ENCODE measurements around the gene TSPAN5.

The TSPAN5 gene

DNA sequence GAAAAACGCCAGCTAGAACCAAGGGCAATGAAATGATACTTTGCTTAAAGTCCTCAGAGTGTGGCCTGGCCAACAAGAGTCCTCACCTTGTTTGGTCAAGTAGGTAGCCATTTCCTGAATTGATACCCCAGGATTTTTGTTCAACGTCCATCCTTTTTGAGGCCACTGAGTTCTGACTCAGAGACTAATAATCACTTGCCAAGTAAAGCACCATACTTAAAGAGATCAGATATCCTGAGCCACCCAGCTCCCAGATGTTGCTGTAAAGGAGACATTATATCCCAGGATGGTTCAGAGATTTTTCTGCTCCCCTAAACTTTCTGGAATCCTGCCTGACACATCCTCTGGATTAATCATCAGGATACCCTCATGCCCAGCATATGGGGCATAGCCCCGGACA, 206.3 kb downstream of the TSPAN5 start:
- no peak overlapping the region for H3K27ac ChIP-seq

DNA sequence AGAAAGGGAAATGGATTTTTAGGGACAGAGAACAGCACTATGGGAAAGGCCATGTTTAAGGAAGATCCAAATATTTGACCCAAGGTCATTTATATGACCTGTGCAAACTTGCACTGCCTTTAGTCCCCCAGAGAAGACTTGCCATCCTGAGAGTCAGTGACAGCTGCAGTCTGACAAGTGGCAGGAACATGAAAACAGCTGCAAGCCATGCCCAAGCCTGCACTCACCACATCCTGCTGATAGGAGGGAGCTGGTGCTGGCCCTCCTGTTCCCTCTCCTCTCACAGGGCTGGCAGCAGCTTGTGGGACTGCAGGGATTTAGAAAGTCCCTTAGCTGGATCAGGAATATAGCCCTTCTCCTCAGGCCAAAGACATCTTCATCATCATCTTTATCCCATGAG, 209.5 kb downstream of the TSPAN5 start:
- H3K27ac ChIP-seq, result no peak overlapping the region
- TF ChIP-seq, protein P1, sequence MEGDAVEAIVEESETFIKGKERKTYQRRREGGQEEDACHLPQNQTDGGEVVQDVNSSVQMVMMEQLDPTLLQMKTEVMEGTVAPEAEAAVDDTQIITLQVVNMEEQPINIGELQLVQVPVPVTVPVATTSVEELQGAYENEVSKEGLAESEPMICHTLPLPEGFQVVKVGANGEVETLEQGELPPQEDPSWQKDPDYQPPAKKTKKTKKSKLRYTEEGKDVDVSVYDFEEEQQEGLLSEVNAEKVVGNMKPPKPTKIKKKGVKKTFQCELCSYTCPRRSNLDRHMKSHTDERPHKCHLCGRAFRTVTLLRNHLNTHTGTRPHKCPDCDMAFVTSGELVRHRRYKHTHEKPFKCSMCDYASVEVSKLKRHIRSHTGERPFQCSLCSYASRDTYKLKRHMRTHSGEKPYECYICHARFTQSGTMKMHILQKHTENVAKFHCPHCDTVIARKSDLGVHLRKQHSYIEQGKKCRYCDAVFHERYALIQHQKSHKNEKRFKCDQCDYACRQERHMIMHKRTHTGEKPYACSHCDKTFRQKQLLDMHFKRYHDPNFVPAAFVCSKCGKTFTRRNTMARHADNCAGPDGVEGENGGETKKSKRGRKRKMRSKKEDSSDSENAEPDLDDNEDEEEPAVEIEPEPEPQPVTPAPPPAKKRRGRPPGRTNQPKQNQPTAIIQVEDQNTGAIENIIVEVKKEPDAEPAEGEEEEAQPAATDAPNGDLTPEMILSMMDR (conservative IDR thresholded peaks at IDR 0.05), result no peak
- TF ChIP-seq ZFX (IDR thresholded peaks at IDR 0.05), result no peak

More for the DNA sequence above, 206.3 kb downstream of the TSPAN5 start:
- TF ChIP-seq, protein P1 (conservative IDR thresholded peaks at IDR 0.05), result no peak
- TF ChIP-seq ZFX (IDR thresholded peaks at IDR 0.05), result no peak

DNA sequence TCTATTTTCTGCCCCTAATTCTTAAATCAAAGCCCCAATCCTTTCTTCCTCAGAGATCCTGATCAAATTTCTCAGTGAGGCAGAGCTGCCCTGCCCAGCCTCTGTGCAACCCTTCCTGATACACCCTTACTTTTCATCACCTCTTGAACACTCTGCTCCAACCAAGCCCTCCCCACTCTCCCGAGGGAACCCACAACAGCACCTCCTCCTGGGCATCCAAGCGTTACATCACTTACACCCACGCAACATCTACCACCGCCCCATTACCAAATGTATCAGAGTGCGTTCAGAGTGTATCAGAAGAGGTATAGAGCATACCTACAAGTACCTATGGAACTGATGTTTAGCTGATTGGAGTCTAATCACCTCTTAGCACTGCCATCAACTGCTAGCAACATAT, 210.8 kb downstream of the TSPAN5 start:
- no peak overlapping the region for H3K27ac ChIP-seq
- no peak for TF ChIP-seq ZFX (IDR thresholded peaks at IDR 0.05)
- TF ChIP-seq, protein P1 (conservative IDR thresholded peaks at IDR 0.05), result no peak

DNA sequence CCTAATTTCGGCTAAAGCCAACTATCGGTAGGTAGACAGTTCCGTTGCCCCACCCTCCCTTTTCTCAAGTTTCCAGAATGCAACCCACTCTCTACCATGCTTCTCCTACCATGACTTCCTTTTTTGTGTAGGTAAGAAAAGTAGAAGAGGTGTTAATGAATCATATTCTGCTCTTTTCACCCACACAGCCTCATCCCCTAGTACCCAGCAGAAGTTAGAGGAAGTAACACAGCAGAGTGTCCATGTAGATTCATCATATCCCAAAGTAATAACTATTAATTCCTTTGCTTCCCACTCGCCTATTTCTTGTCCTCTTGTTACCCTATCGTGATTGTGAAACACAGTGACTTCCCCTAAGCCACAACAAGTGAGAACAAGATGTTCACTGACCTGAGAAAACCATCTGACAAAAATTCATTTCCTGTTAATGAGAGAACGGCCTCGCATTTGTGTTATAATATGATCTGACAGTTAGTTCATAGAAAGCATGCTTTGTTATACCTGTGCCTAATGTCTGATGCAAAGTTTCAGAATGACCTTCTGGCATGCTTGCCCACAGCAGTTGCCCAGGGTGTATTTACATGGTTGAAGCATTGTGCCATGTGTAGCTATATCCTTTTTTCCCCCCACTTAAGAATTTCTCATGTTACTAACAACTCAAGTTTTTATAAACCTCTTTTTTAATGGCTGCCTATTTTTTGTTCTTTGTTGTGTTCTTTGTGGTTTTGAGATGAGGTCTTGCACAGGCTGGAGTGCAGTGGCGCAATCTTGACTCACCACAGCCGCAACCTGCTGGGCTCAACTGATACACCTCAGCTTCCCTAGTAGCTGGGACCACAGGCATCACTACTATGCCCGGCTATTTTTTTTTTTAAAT, 211.7 kb downstream of the TSPAN5 start:
- no peak overlapping the region for H3K27ac ChIP-seq
- TF ChIP-seq ZFX (IDR thresholded peaks at IDR 0.05), result no peak
- TF ChIP-seq, protein P1 (conservative IDR thresholded peaks at IDR 0.05), result no peak

DNA sequence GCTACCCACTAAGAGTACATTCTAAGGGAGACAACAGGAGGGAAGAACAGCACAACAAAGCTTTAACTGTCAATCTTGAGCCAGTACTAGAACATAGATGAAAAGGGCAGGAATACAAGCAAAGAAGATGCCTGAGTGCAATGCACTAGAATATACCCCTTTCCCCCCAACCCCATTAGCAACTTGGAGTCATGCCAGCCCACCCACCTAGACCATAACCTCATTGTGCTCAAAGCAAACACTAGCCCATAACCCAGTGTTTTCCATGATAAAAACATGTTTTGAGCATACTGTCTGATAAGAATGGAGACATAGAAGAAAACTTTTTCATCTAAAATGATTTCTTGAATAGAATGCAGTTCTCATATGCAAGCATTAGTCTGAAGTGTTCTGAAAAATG, 214.0 kb downstream of the TSPAN5 start:
- H3K27ac ChIP-seq, result no peak overlapping the region
- no peak for TF ChIP-seq ZFX (IDR thresholded peaks at IDR 0.05)
- TF ChIP-seq, protein P1 (conservative IDR thresholded peaks at IDR 0.05), result no peak

DNA sequence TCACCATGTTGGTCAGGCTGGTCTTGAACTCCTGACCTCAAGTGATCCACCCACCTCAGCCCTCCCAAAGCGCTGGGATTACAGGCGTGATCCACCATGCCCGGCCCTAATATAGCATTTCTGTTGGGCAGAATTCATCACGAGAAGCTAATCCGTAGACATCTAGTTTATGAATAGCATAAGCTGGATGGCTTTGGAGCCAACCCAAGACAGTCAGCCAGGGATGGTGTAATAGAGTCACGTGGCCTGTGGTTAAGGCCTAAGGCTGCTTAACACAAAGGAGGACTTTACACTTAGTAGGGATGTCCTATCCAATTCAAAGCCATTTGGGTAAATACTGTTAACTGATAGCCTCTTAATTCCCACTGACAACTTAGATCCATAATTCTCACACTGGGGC, 223.6 kb downstream of the TSPAN5 start:
- H3K27ac ChIP-seq, result no peak overlapping the region
- TF ChIP-seq, protein P1 (conservative IDR thresholded peaks at IDR 0.05), result no peak
- TF ChIP-seq ZFX (IDR thresholded peaks at IDR 0.05), result no peak

DNA sequence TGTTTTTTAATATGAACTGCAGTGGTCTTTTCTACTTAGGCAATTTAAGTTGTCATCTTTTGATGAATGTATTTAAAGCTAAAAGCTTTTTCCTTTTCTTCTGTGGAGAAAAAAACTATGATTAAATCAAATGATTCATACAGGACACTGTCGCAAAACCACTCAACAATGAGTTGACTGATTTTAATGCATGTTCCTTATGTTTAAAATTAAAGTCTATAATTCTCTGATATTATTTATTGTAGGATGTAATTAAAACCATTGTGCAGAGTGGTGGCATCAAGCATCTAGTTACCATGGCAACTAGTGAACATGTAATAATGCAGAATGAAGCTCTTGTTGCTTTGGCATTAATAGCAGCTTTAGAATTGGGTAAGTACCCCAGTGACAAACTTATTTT, 224.7 kb downstream of the TSPAN5 start:
- TF ChIP-seq, protein P1 (conservative IDR thresholded peaks at IDR 0.05), result no peak
- no peak for TF ChIP-seq ZFX (IDR thresholded peaks at IDR 0.05)
- H3K27ac ChIP-seq, result no peak overlapping the region
